Ramos (cell line): ENCODE data around the gene DYNC1LI2.
"Not testable (repeated sequence)": the region's sequence is repeated elsewhere in the genome, so short reads cannot be mapped to it uniquely, and the experiment has no call there.

Experiments
- in situ Hi-C: fragments of 300-500 bp; cut with MboI; formaldehyde crosslinking; loops from one replicate; pipeline ENCODE4 v1.14.3; 2022; ENCODE audit warnings: low sequenced_read_pairs; ENCODE audit not compliant: unreplicated experiment

Gene DYNC1LI2

GRCh38 chr16:66701516-66701915 lies 49.9 kb downstream of the DYNC1LI2 start:
- in situ Hi-C loops, result no loop called here

- in situ Hi-C loops, result no loop called here
Observed at GRCh38 chr16:66701026-66701425, 50.4 kb downstream of the DYNC1LI2 start.

- in situ Hi-C loops, result no loop called here
Observed at GRCh38 chr16:66699898-66700297, 51.5 kb downstream of the DYNC1LI2 start.

GRCh38 chr16:66698046-66698445 lies 53.4 kb downstream of the DYNC1LI2 start:
- in situ Hi-C loops, result no loop called here

- in situ Hi-C loops, result no loop called here
Observed at GRCh38 chr16:66696669-66697630, 54.5 kb downstream of the DYNC1LI2 start, which contains the start of gene CMTM4. Gene CMTM4, minus strand, starts transcription at chr16:66696743. Its CDS starts 218 bp downstream, at chr16:66696525.

GRCh38 chr16:66695935-66696668 lies 55.3 kb downstream of the DYNC1LI2 start:
- in situ Hi-C loops, result no loop called here

GRCh38 chr16:66695471-66695934 lies 55.9 kb downstream of the DYNC1LI2 start:
- in situ Hi-C loops, result no loop called here

GRCh38 chr16:66693149-66693548 lies 58.3 kb downstream of the DYNC1LI2 start:
- in situ Hi-C loops, result no loop called here

- in situ Hi-C loops, result no loop called here
Observed at GRCh38 chr16:66692341-66692740, 59.1 kb downstream of the DYNC1LI2 start.

- in situ Hi-C loops, result no loop called here
Observed at GRCh38 chr16:66691234-66691633, 60.2 kb downstream of the DYNC1LI2 start.

GRCh38 chr16:66690106-66690847 lies 61.1 kb downstream of the DYNC1LI2 start:
- in situ Hi-C loops, result no loop called here

- in situ Hi-C loops, result no loop called here
Observed at GRCh38 chr16:66689282-66689681, 62.1 kb downstream of the DYNC1LI2 start.

GRCh38 chr16:66687906-66688625 lies 63.3 kb downstream of the DYNC1LI2 start:
- in situ Hi-C loops, result no loop called here

GRCh38 chr16:66685501-66686115 lies 65.8 kb downstream of the DYNC1LI2 start:
- in situ Hi-C loops, result not testable (repeated sequence)

GRCh38 chr16:66682271-66682670 lies 69.1 kb downstream of the DYNC1LI2 start:
- in situ Hi-C loops, result no loop called here

GRCh38 chr16:66681676-66682075 lies 69.7 kb downstream of the DYNC1LI2 start:
- in situ Hi-C loops, result no loop called here

GRCh38 chr16:66678337-66678736 lies 73.1 kb downstream of the DYNC1LI2 start:
- in situ Hi-C loops, result no loop called here

- in situ Hi-C loops, result no loop called here
Observed at GRCh38 chr16:66677836-66678235, 73.6 kb downstream of the DYNC1LI2 start.

GRCh38 chr16:66677179-66677578 lies 74.2 kb downstream of the DYNC1LI2 start:
- in situ Hi-C loops, result no loop called here
